HG02610 (cell line): ENCODE results near the gene MVB12B.

Experiments
- ATAC-seq: cut with Tn5 transposase; IDR thresholded peaks from one replicate; pipeline ENCODE4 v1.9.1; 2021; ENCODE audit warnings: mild to moderate bottlenecking, moderate library complexity; ENCODE audit not compliant: unreplicated experiment

MVB12B gene

DNA sequence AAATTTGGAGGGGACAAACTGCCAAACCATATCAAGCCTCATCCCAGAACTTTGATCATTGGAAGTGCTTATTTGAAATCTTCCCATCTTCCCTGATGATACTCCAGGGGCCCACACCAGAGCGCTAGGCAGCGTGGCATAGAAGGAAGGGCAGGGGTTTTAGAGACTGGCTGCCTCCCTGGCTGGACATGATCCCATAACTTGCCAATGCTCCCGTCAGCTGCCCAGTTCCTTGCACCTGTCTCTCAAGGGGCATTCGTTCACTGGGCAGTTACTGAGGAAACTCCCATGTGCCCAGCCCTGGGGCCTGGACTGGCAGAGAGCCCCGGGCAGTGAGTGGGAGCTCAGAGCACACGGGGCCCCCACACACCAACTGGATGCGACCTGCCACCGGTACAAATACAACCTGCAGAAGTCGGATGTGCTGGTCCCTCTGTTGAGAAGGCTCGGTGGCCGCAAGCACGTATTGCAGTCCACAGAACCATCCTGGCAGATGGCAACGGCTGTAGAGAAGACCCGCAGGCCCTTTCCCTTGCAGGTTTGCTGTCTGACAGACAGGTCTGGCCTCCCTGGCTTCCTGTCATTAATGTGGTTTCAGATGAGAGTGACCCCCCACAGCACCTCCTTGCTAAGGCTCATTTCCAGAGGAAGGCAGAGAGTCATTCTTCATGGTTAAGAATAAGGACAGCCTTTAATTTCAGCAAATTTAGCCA lies 122.4 kb downstream of the MVB12B start:
- ATAC-seq, result no peak

DNA sequence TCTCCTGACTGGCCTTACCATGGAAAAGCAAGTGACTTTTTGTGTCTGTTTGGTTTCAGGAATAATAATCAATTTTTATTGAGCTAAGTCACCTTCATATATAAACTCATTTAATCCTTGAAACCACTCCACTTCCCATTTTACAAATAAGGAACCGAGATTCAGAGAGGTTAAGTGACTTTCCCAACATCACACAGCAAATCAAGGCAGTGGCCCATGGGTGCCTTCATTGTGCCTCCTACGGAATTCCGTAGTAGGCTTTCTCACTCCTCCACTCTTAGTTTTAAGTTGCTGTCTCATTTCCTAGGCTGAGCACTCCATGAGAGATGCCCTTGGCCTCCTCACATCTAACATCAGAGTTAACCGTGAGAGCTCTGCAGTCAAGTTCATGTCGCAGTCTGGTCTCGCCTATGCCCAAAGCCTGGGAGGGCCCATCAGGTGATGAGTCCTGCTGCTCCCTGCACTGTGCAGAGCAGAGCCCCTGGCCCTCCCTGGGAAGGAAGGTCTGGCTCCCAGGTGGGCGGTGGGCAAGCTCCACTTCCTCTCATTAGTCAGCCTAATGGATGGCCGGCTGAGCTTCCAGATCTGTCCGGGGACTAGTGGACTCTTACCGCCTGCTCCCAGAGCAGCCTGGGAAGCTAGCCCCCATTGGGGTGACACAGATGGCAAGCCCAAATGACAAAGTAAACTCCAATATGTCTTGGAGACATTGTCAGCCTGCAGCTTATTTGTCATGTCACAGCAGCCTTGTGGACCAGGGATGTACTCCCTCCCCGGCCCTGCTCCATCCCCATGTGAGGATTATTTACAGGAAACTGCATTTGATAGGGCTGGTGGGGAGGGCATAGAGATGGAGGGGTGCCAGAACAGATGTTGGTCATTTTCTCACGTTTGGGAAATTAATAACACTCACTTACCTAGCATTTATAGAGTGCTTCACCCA lies 123.4 kb downstream of the MVB12B start:
- no peak for ATAC-seq

DNA sequence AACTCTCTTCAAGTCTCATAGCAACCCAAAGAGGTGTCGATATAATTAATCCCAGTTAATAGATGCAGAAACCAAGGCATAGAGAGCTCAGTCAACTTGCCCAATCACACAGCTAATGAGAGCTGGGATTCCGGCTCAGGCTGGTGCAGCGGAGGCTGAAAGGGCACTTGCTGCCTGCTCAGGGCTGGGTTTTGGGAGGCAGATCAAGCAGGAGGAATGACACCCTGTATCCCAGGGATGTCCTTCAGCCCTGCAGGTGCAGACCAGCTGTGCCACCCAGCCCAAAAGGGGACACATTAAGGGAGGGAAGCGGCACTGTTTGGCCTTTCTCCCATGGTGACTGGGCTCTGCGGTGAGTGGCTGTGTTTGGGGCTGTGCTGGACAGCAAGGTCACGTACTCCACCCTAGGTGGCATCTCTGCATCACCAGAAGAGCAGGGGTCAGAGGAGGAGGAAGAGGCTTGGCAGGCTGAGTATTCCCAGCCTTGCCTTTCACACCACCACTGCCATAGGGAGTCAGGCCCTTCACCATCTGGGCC lies 124.1 kb downstream of the MVB12B start:
- no peak for ATAC-seq

DNA sequence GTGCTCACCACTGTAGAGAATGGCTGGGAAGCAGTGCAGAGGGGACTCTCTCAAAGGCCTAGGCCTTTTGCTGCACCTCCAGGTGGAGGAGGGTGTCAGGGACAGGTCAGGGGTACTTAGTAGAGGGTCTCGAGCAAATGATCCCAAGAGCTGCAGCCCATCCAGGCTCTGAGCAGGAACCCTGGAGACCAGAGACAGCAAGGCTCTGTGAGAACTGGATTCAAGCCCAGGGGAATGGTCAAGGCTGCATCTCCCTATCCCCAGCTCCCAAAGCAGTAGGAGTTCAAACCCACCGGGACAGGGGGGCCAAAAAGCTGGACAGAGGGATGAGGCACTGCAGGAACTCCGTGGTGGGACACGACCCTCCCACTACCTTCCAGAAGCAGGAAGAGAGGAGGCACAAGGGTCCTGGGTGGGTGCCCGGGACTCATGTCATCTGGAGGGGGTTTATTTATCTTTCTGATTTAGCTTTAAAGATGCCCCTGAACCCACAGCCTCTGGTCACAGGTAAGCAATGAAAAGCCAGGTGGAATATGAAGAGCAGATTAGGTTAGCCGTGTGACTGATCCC lies 124.8 kb downstream of the MVB12B start:
- ATAC-seq, result no peak

DNA sequence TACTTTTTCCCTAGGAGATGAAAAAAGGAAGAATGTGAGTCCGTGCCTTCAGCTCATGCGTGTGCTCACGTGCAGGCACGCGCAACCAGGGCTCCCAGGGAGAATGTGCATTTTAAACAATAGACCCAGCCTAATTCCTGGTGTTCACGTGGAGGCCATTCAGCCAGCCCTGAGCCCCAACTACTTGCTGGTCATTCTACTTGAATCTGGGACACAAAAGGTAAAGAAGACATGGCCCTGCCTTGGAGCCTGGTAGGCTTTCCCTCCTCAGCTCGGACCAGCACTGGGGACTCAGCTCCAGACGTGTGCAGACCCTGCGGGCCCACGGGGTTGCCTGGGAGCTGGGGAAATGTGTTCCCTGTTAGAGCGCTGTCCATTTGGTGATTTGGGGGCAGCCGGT lies 125.5 kb downstream of the MVB12B start:
- no peak for ATAC-seq

DNA sequence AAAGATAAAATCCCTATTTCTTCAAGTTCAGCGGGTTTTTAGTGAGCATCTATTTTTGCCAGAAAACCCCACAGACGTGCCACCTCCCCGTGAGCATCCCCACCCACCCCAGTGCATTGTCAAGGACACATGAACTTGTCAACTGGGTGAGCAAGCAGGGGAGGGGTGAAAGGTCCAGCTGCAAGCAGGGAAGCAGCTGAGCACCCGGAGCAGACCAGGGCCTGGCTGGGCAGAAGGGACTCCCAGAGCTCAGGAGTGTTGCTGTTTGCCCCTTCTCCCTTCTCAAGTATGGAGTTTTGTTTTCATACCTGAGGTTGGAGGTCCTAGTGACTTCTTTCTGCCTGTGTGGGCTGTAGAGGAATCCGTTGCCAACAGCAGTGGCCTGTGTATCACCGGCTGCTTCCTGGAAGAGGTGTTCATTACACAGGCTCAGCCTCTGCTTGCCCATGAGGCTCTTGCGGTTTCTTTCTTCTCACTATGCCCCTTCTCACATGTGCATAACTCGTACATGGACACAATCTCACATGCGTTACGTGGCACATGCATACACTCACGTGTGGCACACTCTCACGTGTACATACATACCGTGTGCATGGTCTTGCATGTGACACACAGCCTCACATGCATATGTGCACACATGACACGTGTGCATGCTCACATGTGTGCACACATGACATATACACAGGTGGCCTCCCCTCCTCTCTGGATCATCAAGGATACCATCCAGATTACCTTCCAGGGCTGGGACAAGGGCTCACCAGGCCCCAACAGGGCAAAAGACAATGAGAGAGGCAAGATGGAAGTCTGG lies 126.7 kb downstream of the MVB12B start:
- ATAC-seq, result no peak

DNA sequence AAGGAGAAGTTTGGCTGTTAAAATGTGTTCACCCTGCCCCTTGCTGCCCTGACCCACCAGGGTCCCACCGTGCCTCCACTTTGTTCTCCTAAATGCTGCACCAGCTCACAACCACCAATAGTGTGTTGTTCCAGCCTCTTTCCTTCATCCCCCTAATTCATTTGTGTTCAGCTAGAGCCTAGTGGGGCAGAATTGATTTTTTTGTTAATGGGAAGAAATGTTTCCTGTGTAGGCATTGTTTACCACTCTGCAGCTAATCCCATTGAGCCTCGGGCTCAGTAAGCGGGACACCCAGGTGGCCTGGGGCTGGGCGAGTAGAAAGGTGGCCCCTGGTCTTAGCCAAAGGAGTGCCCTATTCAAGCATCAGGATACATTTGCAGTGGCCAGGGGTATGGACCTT lies 127.6 kb downstream of the MVB12B start:
- ATAC-seq, result no peak

DNA sequence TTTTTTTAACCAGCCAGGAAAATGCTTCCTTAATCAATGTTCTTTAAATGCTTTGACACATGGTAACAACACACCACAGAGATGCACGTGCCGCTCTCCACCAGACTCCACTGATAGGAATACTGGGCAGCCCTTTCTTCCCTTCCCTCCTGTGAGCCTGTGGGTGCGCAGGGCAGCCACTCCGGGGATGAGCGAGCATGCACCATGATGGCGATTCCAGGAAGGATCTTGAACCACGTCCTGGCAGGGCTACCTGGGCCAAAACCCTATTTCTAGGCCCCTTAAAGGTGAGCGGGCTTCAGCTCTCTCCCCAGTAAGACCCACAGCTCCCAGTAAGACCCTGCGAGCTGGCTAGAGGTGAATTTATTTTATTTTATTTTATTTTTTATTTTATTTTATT lies 128.2 kb downstream of the MVB12B start:
- ATAC-seq, result no peak

DNA sequence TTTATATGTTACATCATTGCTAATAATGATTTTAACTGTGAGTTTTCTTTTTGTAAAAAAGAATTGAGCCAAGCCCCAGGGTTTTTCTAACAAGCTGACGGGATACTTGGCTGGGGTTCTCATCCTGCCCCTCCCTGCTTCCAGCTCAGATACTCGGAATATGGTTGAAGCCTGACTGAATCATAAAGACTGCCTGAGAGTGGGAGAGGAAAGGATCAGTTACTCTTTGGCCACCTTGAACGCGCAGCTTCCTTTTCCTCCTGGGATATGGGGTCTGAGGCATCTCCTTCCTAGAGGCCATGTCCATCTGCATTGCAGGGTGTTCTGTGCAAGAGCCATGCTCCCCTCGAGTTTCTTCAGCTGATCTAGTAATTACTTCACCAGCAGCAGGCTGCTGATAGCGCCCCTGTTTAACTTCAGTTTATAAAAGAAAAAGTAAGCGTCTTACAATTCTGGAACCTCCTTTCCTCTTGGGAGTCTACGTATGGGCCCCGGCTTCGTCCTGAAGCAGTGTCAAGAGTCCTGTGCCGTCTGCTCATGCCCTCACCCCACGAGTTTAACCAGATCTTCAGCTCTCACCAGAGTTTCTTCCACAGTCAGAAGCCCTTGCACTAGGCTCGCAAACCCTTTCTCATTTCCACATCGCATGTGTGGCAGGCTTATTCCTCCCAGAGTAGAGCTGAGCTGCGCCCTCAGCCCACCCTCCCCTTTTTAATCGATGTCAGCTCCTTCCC lies 130.0 kb downstream of the MVB12B start:
- no peak for ATAC-seq

DNA sequence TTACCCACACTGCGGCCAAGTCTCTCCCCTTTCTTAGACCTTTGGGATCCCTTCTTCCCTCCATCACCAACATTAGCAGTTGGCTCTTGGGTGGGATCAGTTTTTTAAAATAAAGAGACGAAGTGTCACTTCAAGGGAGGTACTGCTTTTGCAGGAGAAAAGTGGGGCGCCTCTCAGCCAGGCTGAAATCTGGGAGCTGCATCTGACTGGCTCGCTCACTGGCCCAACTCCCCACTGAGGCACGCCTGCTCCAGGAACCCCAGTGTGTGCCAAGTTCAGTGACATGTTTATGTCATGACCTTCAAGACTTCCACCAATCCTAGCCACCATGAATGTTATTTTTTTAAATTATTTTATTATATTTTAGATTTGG lies 130.5 kb downstream of the MVB12B start:
- no peak for ATAC-seq

DNA sequence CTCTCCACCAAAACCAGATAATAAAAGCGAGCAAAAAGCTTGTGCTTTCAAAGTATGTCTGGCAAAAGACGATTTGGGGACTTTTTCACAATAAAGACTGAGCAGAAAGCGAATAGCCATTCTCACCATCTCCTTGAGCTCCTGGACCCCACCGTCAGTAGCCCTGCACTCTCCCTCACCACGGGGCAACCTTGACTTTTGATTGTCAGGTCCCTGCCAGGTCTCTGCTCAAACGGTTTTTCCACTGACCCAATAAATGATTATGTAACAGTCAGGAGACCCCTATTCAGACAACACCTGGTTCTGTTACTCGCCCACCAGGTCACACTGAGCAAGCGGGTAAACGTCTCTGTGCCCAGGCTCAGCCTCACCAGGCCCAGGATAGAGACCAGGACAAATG lies 131.3 kb downstream of the MVB12B start:
- ATAC-seq, result no peak

DNA sequence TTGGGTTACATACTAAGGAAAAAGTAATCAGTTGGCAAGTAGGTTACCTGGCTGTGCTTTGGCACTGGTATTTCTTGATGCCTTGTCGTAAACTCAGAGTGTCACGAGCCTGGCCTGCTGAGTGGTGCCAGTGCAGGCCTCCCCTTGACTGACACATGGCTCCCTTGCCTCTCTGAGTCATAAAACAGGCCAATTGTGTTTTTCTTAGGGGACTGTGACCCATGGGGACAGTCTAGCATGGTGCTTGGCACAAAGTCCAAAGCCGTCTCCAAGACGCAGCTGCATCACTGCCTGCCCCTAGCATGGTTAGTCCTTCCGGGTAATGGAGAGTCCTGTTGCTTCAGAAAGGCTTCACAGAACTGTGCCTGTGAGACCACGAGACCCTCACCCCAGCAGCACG lies 132.5 kb downstream of the MVB12B start:
- no peak for ATAC-seq

DNA sequence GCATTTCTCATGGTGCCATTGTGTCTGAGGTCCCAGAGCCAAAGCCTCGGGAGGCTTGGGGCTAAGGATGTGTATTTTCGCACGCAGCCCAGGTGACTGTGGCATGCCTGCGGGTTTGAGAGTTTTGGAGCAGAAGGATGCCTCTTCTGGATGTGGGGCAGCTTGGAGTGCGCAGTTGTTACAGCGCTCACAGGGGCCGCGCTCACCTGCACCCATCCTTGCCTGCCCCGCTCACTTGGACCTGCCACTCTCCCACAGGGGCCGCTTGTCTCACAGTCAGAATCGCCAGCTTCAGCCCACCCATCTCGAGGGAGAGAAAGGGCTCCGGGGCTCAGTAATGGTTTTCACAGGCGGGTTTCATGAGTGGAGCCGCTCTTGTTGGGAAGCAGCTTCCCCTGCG lies 132.9 kb downstream of the MVB12B start:
- ATAC-seq, result no peak

DNA sequence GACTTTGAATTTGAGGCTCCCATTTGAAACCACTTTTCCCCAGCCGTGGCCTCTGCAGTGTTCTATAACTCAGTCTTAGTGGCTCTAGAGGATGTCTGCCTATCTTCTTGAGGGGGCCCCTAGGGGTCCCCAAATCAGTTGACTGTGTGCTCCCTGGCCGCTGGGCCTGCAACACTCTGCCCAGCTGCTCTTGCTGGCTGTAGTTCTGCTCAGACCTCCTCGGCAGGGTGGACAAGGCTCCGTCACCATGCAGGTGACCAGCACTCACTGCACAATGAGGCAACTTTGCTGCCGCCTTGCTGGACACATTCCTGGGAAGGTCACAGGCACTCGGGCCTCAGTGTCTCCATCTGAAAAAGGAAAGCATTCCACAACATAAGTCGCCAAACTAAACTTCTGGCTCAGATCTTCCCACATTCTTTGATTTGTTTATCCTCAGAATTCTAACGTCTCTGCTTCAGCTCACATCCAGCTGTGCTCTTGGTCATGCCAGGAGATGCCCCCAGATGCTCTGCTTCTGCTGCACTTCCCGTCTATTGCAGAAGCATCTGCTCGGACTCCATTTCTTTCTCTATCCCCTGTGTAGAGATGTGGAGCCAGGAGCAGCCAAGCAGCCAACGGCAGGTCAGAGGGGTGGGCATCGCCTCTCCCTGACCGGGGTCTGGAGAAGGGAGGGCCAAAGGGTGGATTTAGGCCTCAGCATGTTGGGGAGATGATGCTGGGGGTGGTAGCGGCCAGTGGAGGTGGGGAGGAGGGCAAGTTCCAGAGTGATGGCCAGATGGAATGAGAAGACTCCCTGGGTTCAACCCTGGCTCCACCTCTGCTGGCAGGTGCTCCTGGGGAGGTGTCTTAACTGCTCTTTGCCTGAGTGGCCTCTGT lies 133.6 kb downstream of the MVB12B start:
- ATAC-seq, result no peak

DNA sequence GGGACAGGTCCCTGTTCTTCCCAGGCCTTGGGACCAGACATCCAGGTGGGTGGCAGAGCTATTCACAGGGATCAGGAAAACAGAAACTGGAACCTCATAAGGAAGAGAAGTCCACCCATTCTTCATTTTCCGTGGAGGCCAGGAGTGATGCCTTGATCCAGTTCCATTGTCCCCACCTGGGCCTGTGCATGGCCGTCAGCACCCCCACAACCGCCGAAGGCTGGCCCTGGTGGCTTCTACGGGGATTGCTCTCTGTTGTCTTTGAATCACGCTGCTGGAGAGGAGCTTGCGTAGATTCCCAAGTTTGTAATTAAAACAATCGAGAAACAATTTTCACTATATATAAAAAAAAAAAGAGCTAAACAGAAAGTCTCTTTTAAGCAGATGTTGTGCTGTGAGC lies 134.4 kb downstream of the MVB12B start:
- ATAC-seq, result no peak

DNA sequence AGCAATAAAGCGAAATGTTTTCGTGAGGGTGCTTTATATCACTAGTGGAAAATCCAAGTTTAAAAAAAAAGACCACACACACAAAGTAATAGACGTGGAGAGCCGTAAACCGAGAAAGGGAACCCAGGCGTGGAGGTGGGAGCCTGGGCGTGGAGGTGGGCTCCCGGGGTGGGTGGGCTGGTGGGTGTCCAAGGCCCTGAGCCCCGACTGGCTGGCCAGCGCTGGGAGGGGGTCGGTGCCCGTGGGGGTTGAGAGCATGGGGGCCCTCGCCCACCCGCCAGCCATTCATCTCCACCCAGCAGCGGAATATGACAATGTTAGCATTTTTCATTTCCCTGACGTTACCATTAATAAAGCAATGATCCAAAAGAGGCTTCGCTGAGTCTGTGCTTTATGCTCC lies 135.0 kb downstream of the MVB12B start:
- no peak for ATAC-seq

DNA sequence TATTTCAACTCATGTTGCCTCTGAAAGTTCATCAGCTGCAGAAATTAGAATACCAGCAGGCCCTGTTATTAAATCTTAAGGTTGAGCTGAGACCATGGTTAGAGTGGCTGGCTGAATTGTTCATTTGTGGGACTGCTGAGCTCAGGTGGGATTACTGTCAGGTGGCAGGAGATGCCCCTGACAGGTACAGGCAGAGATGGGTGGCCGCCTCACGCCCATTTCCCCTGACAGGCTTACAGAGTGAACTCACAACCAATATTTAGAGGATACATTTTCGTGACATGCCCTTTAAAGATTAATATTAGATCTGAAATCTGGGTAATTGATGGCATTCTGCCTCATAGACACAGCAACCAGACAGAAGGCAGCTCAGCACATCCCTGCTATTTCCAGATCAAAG lies 136.0 kb downstream of the MVB12B start:
- ATAC-seq, result no peak

DNA sequence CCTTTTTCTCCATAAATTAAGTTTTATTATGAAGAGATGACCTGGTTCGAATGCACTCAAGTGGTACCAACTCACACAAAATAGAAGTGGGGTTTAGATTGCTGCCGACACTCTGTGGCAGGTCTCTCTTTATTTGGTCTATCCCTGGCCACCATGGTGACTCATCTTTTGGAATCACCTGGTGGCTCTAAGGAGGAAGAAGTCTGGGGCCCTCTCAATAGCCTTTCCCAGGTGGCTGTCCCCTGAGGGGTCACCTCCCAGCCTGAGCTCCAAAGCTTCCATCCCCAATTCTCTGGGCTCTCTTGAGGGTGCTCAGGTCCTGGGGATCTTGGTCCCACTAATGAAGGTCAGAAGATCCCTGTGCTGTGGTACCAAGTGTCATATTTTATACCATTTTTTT lies 136.8 kb downstream of the MVB12B start:
- no peak for ATAC-seq
